HEK293 (cell line): ENCODE data around the gene UBL7.

ENCODE experiments used
- CTCF ChIP-seq: fragments of 450-650 bp; formaldehyde crosslinking; IDR thresholded peaks from 2 replicates; pipeline ENCODE4 v1.5.1; 2016; ENCODE audit warnings: missing biosample characterization, missing genetic modification characterization
- SP3 ChIP-seq: fragments of 450-650 bp; formaldehyde crosslinking; IDR thresholded peaks from 2 replicates; pipeline ENCODE4 v1.5.1; 2016; ENCODE audit warnings: missing biosample characterization, missing genetic modification characterization
- ZBTB49 ChIP-seq: fragments of 450-650 bp; formaldehyde crosslinking; IDR thresholded peaks from 2 replicates; pipeline ENCODE4 v1.5.1; 2016; ENCODE audit warnings: missing biosample characterization, missing genetic modification characterization, low read depth
- ZBTB8A ChIP-seq: fragments of 450-650 bp; formaldehyde crosslinking; IDR thresholded peaks from 2 replicates; pipeline ENCODE4 v1.5.1; 2016; ENCODE audit warnings: missing biosample characterization, missing genetic modification characterization
- ZNF19 ChIP-seq: fragments of 450-650 bp; formaldehyde crosslinking; IDR thresholded peaks from 2 replicates; pipeline ENCODE4; 2016; ENCODE audit warnings: missing biosample characterization, missing genetic modification characterization, low read depth
- ZNF221 ChIP-seq: fragments of 450-650 bp; formaldehyde crosslinking; IDR thresholded peaks from 2 replicates; pipeline ENCODE4 v1.5.1; 2017; ENCODE audit warnings: missing biosample characterization, missing genetic modification characterization, borderline replicate concordance
- ZNF324 ChIP-seq: fragments of 450-650 bp; formaldehyde crosslinking; IDR thresholded peaks from 2 replicates; pipeline ENCODE4 v1.5.1; 2016; ENCODE audit warnings: missing biosample characterization, missing genetic modification characterization
- ZNF600 ChIP-seq: fragments of 450-650 bp; formaldehyde crosslinking; IDR thresholded peaks from 2 replicates; pipeline ENCODE4 v1.5.1; 2016; ENCODE audit warnings: missing biosample characterization, missing genetic modification characterization
- ZNF76 ChIP-seq: fragments of 450-650 bp; formaldehyde crosslinking; IDR thresholded peaks from 2 replicates; pipeline ENCODE4; 2016; ENCODE audit warnings: low read depth, missing biosample characterization, missing genetic modification characterization, borderline replicate concordance
- ZSCAN4 ChIP-seq: fragments of 450-650 bp; formaldehyde crosslinking; IDR thresholded peaks from 2 replicates; pipeline ENCODE4 v1.5.1; 2017; ENCODE audit warnings: missing biosample characterization, missing genetic modification characterization

- TF ChIP-seq CTCF (tag by site-specific recombination) (no peak), ZNF324 (tag by site-specific recombination) (no peak), ZSCAN4 (tag by site-specific recombination) (no peak), ZBTB8A (tag by site-specific recombination) (no peak), ZNF76 (no peak), ZNF19 (tag by site-specific recombination) (no peak), SP3 (tag by site-specific recombination) (no peak), ZNF221 (tag by site-specific recombination) (no peak), ZBTB49 (tag by site-specific recombination) (no peak), ZNF600 (tag by site-specific recombination) (no peak)
Measured at GRCh38 chr15:74443100-74443909, 17.7 kb downstream of the UBL7 start.
